Epithelial cell of proximal tubule (primary cell): ENCODE results near the gene PGM5. TPM values are rescaled to one million over a fixed set of nuclear protein-coding genes. Genes with fewer than 3 reads are reported as not detected.
A peak's percentile ranks its signal among the peaks of the same experiment; 100 is the strongest.
"Not testable (repeated sequence)": the region's sequence is repeated elsewhere in the genome, so short reads cannot be mapped to it uniquely, and the experiment has no call there.

ENCODE experiments used
- DNase-seq: peaks from one replicate; pipeline ENCODE4 v3.0.0-alpha.2; 2011; ENCODE audit warnings: low read depth
- H3K4me3 ChIP-seq: 2 replicates; pipeline ENCODE4 v1.5.1; 2011; ENCODE audit warnings: low read depth, mild to moderate bottlenecking, low read length
- total RNA-seq: library from RNA; depleted of rRNA; stranded (reverse); fragments of >200 nt; gene quantifications from 2 replicates; pipeline ENCODE4 v1.2.3, GENCODE V29; 2015

The PGM5 gene
- total RNA-seq, 1 donor from 2014 or later: not detected

GRCh38 chr9:68366933-68367547, 10.6 kb downstream of the PGM5 start:
- DNase-seq, H3K4me3 ChIP-seq: not testable (repeated sequence)

GRCh38 chr9:68375789-68376188, 19.4 kb downstream of the PGM5 start:
- DNase-seq: not testable (repeated sequence)

GRCh38 chr9:68377723-68378122, 21.3 kb downstream of the PGM5 start:
- H3K4me3 ChIP-seq: not testable (repeated sequence)
- DNase-seq: peak; percentile 43

More at GRCh38 chr9:68375789-68376188, 19.4 kb downstream of the PGM5 start:
- not testable (repeated sequence) for H3K4me3 ChIP-seq

- not testable (repeated sequence) for H3K4me3 ChIP-seq, DNase-seq
Measured at GRCh38 chr9:68383894-68384293, 27.5 kb downstream of the PGM5 start.

- DNase-seq, H3K4me3 ChIP-seq: not testable (repeated sequence)
Measured at GRCh38 chr9:68389558-68389957, 33.1 kb downstream of the PGM5 start.

- not testable (repeated sequence) for DNase-seq, H3K4me3 ChIP-seq
Measured at GRCh38 chr9:68390737-68391136, 34.3 kb downstream of the PGM5 start.

- H3K4me3 ChIP-seq, DNase-seq: not testable (repeated sequence)
Measured at GRCh38 chr9:68396411-68397094, 40.1 kb downstream of the PGM5 start.

GRCh38 chr9:68397095-68397423, 40.6 kb downstream of the PGM5 start:
- not testable (repeated sequence) for H3K4me3 ChIP-seq, DNase-seq

GRCh38 chr9:68397796-68398195, 41.4 kb downstream of the PGM5 start:
- DNase-seq, H3K4me3 ChIP-seq: not testable (repeated sequence)

GRCh38 chr9:68398324-68398723, 41.9 kb downstream of the PGM5 start:
- not testable (repeated sequence) for H3K4me3 ChIP-seq, DNase-seq

GRCh38 chr9:68404421-68405185, 48.2 kb downstream of the PGM5 start:
- H3K4me3 ChIP-seq, DNase-seq: not testable (repeated sequence)

GRCh38 chr9:68411865-68412264, 55.5 kb downstream of the PGM5 start:
- H3K4me3 ChIP-seq, DNase-seq: not testable (repeated sequence)

GRCh38 chr9:68412754-68413153, 56.3 kb downstream of the PGM5 start:
- not testable (repeated sequence) for DNase-seq, H3K4me3 ChIP-seq

- not testable (repeated sequence) for DNase-seq
Measured at GRCh38 chr9:68415065-68415464, 58.7 kb downstream of the PGM5 start.

More at GRCh38 chr9:68415065-68415464, 58.7 kb downstream of the PGM5 start:
- not testable (repeated sequence) for H3K4me3 ChIP-seq
